Glutamatergic neuron (in vitro differentiated cells): ENCODE data around the gene PI4KA. TPM values are rescaled to one million over a fixed set of nuclear protein-coding genes. Genes with fewer than 3 reads are reported as not detected.

Source experiments
- DNase-seq: peaks from one replicate; pipeline ENCODE4 v3.0.0; 2022
- H3K27ac Mint-ChIP-seq: one replicate; pipeline ENCODE4 v1.8.0; 2020; ENCODE audit warnings: mild to moderate bottlenecking, mixed read lengths, inconsistent platforms; ENCODE audit not compliant: unreplicated experiment
- H3K27me3 Mint-ChIP-seq: one replicate; pipeline ENCODE4 v1.8.0; 2020; ENCODE audit warnings: mild to moderate bottlenecking, moderate library complexity, mixed read lengths, inconsistent platforms; ENCODE audit not compliant: unreplicated experiment
- H3K36me3 Mint-ChIP-seq: one replicate; pipeline ENCODE4 v1.8.0; 2020; ENCODE audit warnings: mild to moderate bottlenecking, mixed read lengths, inconsistent platforms; ENCODE audit not compliant: unreplicated experiment
- H3K4me1 Mint-ChIP-seq: one replicate; pipeline ENCODE4 v1.8.0; 2020; ENCODE audit warnings: mild to moderate bottlenecking, low read depth, mixed read lengths, inconsistent platforms; ENCODE audit not compliant: unreplicated experiment
- H3K4me3 Mint-ChIP-seq: one replicate; pipeline ENCODE4 v1.8.0; 2020; ENCODE audit warnings: mild to moderate bottlenecking, mixed read lengths, inconsistent platforms; ENCODE audit not compliant: unreplicated experiment
- H3K9me3 Mint-ChIP-seq: one replicate; pipeline ENCODE4 v1.8.0; 2020; ENCODE audit warnings: mild to moderate bottlenecking, moderate library complexity, mixed read lengths, inconsistent platforms; ENCODE audit not compliant: unreplicated experiment
- CTCF ChIP-seq: fragments of 200-600 bp; sonication (generic); IDR thresholded peaks from one replicate; pipeline ENCODE4 v1.5.0; 2021; ENCODE audit not compliant: partially characterized antibody, unreplicated experiment
- total RNA-seq: library from RNA; stranded (reverse); fragmentation: NEBNext Ultra II Directional; extraction: Animal tissue kit (Norgen Biotek cat#: 25700); gene quantifications from one replicate; pipeline ENCODE4 v1.2.1, GENCODE V29; 2021; ENCODE audit not compliant: unreplicated experiment

Gene PI4KA
- total RNA-seq, 1 donor from 2014 or later: 165 TPM

GRCh38 chr22:20877715-20878114 is 19.1 kb upstream of the PI4KA start:
- Mint-ChIP-seq H3K4me3 (no peak overlapping the region), H3K27me3 (peaks cover 4% of the 10 kb centered on the region), H3K27ac (no peak overlapping the region), H3K9me3 (peaks cover 4% of the 10 kb centered on the region), H3K4me1 (no peaks in the 10 kb centered on the region), H3K36me3 (no peaks in the 10 kb centered on the region)
- no peak for TF ChIP-seq CTCF
- no peak for DNase-seq

DNA sequence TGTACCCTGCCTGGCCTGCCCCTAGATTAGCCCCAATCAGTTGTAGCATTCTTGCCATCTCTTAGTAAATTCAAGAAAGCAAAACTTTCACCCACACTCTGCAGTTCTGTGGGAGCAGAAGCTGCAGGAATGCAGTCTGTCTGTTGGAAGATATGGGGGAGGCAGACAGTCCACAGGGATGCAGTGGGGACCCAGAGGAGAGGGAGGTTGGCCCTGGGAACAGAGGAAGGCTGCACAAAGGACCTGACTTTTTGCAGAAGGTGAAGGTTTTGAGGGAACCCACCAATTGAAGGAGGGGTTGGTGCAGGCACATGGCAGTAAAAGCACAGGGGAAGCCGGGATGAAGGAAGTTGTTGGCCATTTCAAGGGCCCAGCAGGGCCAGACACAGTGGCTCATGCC is 16.7 kb upstream of the PI4KA start:
- Mint-ChIP-seq H3K9me3 (peaks cover 1% of the 10 kb centered on the region), H3K27ac (no peak overlapping the region), H3K36me3 (no peaks in the 10 kb centered on the region), H3K27me3 (peaks cover 4% of the 10 kb centered on the region), H3K4me3 (no peak overlapping the region), H3K4me1 (no peaks in the 10 kb centered on the region)
- DNase-seq: no peak
- no peak for TF ChIP-seq CTCF

DNA sequence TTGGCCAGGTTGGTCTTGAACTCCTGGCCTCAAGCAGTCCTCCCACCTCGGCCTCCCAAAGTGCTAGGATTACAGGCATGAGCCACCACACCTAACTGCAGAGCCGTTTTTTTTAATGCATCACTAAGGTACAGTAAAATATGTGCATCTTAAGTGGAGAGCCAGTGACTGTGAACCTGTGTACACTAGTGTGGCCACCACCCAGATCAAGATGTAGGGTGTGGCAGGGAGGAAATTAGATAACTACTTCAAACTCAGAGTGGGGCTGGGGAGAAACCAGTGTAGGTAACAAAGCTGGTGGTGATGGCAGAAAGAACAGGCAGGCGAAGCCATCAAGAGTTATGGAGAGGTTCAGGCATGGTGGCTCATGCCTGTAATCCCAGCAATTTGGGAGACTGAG is 14.6 kb upstream of the PI4KA start:
- no peak for TF ChIP-seq CTCF
- H3K9me3 Mint-ChIP-seq: peaks cover 3% of the 10 kb centered on the region
- peaks cover 5% of the 10 kb centered on the region for H3K4me1 Mint-ChIP-seq
- no peak overlapping the region for H3K27ac Mint-ChIP-seq
- peaks cover 7% of the 10 kb centered on the region for H3K27me3 Mint-ChIP-seq
- no peak overlapping the region for H3K4me3 Mint-ChIP-seq
- no peak for DNase-seq
- H3K36me3 Mint-ChIP-seq: no peaks in the 10 kb centered on the region

GRCh38 chr22:20869234-20869633 is 10.6 kb upstream of the PI4KA start:
- H3K9me3 Mint-ChIP-seq: peaks cover 3% of the 10 kb centered on the region
- TF ChIP-seq CTCF: no peak
- H3K4me3 Mint-ChIP-seq: no peak overlapping the region
- peaks cover 22% of the 10 kb centered on the region for H3K4me1 Mint-ChIP-seq
- peak overlapping the region; percentile 95 for H3K27ac Mint-ChIP-seq
- no peak for DNase-seq
- peaks cover 3% of the 10 kb centered on the region for H3K27me3 Mint-ChIP-seq
- no peaks in the 10 kb centered on the region for H3K36me3 Mint-ChIP-seq

DNA sequence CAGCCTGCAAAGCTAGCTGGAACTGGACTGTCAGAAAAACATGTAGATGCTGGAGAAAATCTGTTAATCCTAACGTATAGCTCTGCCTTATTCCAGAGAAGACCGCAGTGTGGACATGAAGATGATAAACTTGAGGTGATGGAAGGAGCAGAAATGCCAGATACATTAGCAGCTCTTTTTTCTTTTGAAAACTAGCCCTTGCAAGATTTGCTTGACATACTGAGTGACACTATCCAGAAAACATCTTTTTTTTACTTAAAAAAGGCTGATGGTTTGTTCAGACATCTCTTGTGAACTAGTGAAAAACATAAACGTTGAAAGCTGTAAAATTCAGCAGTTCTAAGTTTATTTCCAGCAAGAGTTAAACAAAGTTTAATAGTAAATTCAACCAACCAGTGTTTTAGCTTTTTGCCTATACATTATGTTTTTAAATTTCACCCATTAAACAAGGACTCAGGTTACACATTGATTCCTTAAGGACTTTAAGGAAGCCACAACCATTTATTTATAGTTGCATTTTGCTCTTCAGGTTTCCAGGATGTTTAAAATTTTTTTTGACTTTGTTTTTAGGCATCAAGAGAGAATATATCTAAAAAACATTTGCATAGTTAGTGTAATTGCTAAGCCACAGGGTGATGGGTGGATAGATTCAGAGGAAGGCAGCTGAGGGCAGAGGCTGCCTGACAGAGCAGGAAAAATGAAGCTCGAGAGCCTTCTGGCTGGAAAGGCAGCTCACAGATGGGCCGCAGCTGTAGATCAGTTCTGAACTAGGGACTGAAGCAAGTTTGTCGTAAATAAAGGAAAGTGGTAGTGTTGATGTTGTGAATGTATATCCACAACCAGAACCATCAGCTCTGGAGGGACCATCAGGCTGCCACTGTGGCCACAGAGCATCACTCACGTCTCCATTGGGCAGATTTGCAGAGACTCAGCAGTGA is 9.7 kb upstream of the PI4KA start:
- DNase-seq: peak; percentile 46
- Mint-ChIP-seq H3K27ac (peak overlapping the region; percentile 95), H3K4me3 (peak overlapping the region; percentile 58), H3K4me1 (peaks cover 22% of the 10 kb centered on the region), H3K27me3 (peaks cover 3% of the 10 kb centered on the region), H3K9me3 (peaks cover 3% of the 10 kb centered on the region), H3K36me3 (no peaks in the 10 kb centered on the region)
- TF ChIP-seq CTCF: no peak
